SU-DHL-6 (cell line): Measurements from ENCODE around the gene POFUT1.

ENCODE experiments used
- H2AFZ ChIP-seq: fragments of 200-600 bp; sonication (generic); 2 replicates; pipeline ENCODE4 v1.6.1; 2014; ENCODE audit warnings: low read depth, mild to moderate bottlenecking, moderate library complexity, mixed read lengths, antibody characterized with exemption, low read length; ENCODE audit not compliant: severe bottlenecking
- H3F3A ChIP-seq: fragments of 200-600 bp; shearing (Covaris generic); 2 replicates; pipeline ENCODE4 v1.6.0; 2016; ENCODE audit warnings: antibody characterized with exemption, mild to moderate bottlenecking; ENCODE audit not compliant: insufficient read depth
- H3K27ac ChIP-seq: fragments of 200-600 bp; sonication (generic); 2 replicates; pipeline ENCODE4 v1.5.1; 2016; ENCODE audit warnings: low read depth, mild to moderate bottlenecking, low read length, moderate library complexity, mixed read lengths
- H3K27me3 ChIP-seq: fragments of 200-600 bp; sonication (generic), shearing (Covaris generic); 2 replicates; pipeline ENCODE4 v1.6.0; 2014; ENCODE audit warnings: mild to moderate bottlenecking, low read length
- H3K36me3 ChIP-seq: fragments of 200-600 bp; sonication (generic); 2 replicates; pipeline ENCODE4 v1.6.1; 2014; ENCODE audit warnings: mild to moderate bottlenecking, low read length, mixed read lengths
- H3K4me2 ChIP-seq: fragments of 300-600, 200-600 bp; shearing (Covaris generic), sonication (generic); 2 replicates; pipeline ENCODE4 v1.6.0; 2014; ENCODE audit warnings: low read length, low read depth, mild to moderate bottlenecking; ENCODE audit not compliant: poor library complexity, severe bottlenecking
- H3K4me3 ChIP-seq: fragments of 200-600 bp; sonication (generic); 2 replicates; pipeline ENCODE4 v1.5.1; 2014; ENCODE audit warnings: antibody characterized with exemption, low read length, mild to moderate bottlenecking, mixed read lengths; ENCODE audit not compliant: insufficient read depth, poor library complexity, severe bottlenecking
- H3K79me2 ChIP-seq: fragments of 200-600 bp; sonication (generic); 2 replicates; pipeline ENCODE4 v1.6.1; 2014; ENCODE audit warnings: mild to moderate bottlenecking, low read length, moderate library complexity; ENCODE audit not compliant: insufficient read depth
- H3K9ac ChIP-seq: fragments of 200-600 bp; sonication (generic); 2 replicates; pipeline ENCODE4 v1.7.0; 2014; ENCODE audit warnings: mild to moderate bottlenecking, low read length
- H3K9me2 ChIP-seq: fragments of 200-600 bp; sonication (generic); replicated peaks from 2 replicates; pipeline ENCODE4 v1.6.1; 2014; ENCODE audit warnings: low read length; ENCODE audit not compliant: insufficient read depth
- H3K9me3 ChIP-seq: fragments of 200-600 bp; sonication (generic); 2 replicates; pipeline ENCODE4 v1.6.1; 2014; ENCODE audit warnings: low read length, mixed read lengths; ENCODE audit not compliant: insufficient read depth
- H4K20me1 ChIP-seq: fragments of 200-600 bp; sonication (generic); 2 replicates; pipeline ENCODE4 v1.6.1; 2014; ENCODE audit warnings: low read depth, mild to moderate bottlenecking, antibody characterized with exemption, low read length, moderate library complexity, mixed read lengths
- CTCF ChIP-seq: fragments of 200-600 bp; sonication (generic); IDR thresholded peaks from one replicate; pipeline ENCODE4 v1.5.1; 2017; ENCODE audit warnings: antibody characterized with exemption, mild to moderate bottlenecking, low read length, moderate library complexity; ENCODE audit not compliant: insufficient read depth, poor library complexity, severe bottlenecking
- EZH2phosphoT487 ChIP-seq: fragments of 200-600 bp; sonication (generic), shearing (Covaris generic); conservative IDR thresholded peaks from 2 replicates; pipeline ENCODE4 v1.6.1; 2018; ENCODE audit warnings: mild to moderate bottlenecking, antibody characterized with exemption, low read length, moderate library complexity, mixed read lengths

POFUT1 gene

DNA sequence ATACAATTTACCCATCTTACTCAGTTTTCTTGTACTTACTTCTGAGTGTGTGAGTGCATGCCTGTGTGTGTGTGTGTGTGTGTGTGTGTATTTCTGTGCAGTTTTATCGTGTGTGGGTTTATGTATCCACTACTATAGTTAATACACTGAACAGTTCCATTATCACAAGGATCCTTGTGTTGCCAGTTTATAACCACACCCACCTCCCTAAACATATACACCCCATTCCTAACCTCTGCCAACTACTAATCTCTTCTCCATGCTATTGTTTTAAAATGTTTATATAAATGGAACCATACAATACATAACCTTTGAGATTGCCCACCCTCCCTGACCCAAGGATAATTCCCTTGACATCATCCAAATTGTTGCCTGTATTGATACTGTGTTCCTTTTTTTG, 18.7 kb downstream of the POFUT1 start:
- H3K4me3 ChIP-seq, result no peak overlapping the region
- H4K20me1 ChIP-seq, result no peaks in the 10 kb centered on the region
- no peaks in the 10 kb centered on the region; the same call in 1 of the 2 replicates for H3K36me3 ChIP-seq
- H3K4me2 ChIP-seq, result no peak overlapping the region
- no peak overlapping the region for H3K27ac ChIP-seq
- H3K27me3 ChIP-seq, result no peaks in the 10 kb centered on the region
- 0 out of 2 replicates have a peak, but pooled peaks cover 3% of the 10 kb centered on the region for H3F3A ChIP-seq
- no peaks in the 10 kb centered on the region for H3K9me3 ChIP-seq
- no peak for TF ChIP-seq EZH2phosphoT487
- no peak for TF ChIP-seq CTCF
- no peak overlapping the region for H3K9ac ChIP-seq
- no peaks in the 10 kb centered on the region for H3K9me2 ChIP-seq
- H2AFZ ChIP-seq, result no peak overlapping the region
- H3K79me2 ChIP-seq, result no peaks in the 10 kb centered on the region

DNA sequence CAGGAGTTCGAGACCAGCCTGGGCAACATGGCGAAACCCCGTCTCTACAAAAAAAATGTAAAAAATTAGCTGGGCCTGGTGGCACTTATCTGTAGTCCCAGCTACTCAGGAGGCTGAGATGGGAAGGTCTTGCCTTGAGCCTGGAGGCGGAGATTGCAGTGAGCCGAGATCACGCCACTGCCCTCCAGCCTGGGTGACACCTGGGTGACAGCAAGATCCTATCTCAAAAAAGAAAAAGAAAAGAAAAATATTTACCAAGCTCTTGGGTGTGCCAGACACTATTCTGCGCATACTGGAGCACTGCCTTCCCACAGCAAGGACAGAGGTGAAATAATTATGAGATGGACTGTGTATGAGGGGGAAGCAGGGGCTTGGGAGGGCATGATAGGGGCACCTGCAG, 19.6 kb downstream of the POFUT1 start:
- no peak for TF ChIP-seq EZH2phosphoT487
- TF ChIP-seq CTCF, result no peak
- 0 out of 2 replicates have a peak, but pooled peaks cover 3% of the 10 kb centered on the region for H3F3A ChIP-seq
- H3K36me3 ChIP-seq, result no peaks in the 10 kb centered on the region; the same call in 1 of the 2 replicates
- no peak overlapping the region for H3K4me3 ChIP-seq
- no peak overlapping the region for H3K9ac ChIP-seq
- H4K20me1 ChIP-seq, result no peaks in the 10 kb centered on the region
- no peak overlapping the region for H3K4me2 ChIP-seq
- H3K27me3 ChIP-seq, result no peaks in the 10 kb centered on the region
- H2AFZ ChIP-seq, result no peak overlapping the region
- no peaks in the 10 kb centered on the region for H3K9me2 ChIP-seq
- no peaks in the 10 kb centered on the region for H3K79me2 ChIP-seq
- no peak overlapping the region for H3K27ac ChIP-seq
- H3K9me3 ChIP-seq, result no peaks in the 10 kb centered on the region

GRCh38 chr20:32227744-32228688, 20.3 kb downstream of the POFUT1 start:
- Histone ChIP-seq H3F3A (0 out of 2 replicates have a peak, but pooled peaks cover 3% of the 10 kb centered on the region), H3K9me2 (no peaks in the 10 kb centered on the region), H3K79me2 (no peaks in the 10 kb centered on the region), H3K27me3 (no peaks in the 10 kb centered on the region), H3K36me3 (no peaks in the 10 kb centered on the region; the same call in 1 of the 2 replicates), H3K9ac (no peak overlapping the region), H3K27ac (no peak overlapping the region), H3K4me2 (no peak overlapping the region), H3K9me3 (no peaks in the 10 kb centered on the region), H3K4me3 (no peak overlapping the region), H4K20me1 (no peaks in the 10 kb centered on the region), H2AFZ (no peak overlapping the region)
- TF ChIP-seq CTCF (no peak), EZH2phosphoT487 (no peak)
